Endothelial cell (in vitro differentiated cells): ENCODE data around the gene DDN. TPM values are rescaled to one million over a fixed set of nuclear protein-coding genes. Genes with fewer than 3 reads are reported as not detected.

Source experiments
- DNase-seq: peaks from one replicate; pipeline ENCODE4 v3.0.0; 2021; ENCODE audit warnings: low spot score
- H3K27ac Mint-ChIP-seq: one replicate; pipeline ENCODE4 v1.8.0; 2021; ENCODE audit warnings: mixed read lengths, inconsistent platforms; ENCODE audit not compliant: unreplicated experiment
- H3K27me3 Mint-ChIP-seq: one replicate; pipeline ENCODE4 v1.8.0; 2021; ENCODE audit warnings: mild to moderate bottlenecking, moderate library complexity, mixed read lengths, inconsistent platforms; ENCODE audit not compliant: unreplicated experiment
- H3K36me3 Mint-ChIP-seq: one replicate; pipeline ENCODE4 v1.8.0; 2021; ENCODE audit warnings: mild to moderate bottlenecking, low read depth, mixed read lengths, inconsistent platforms; ENCODE audit not compliant: unreplicated experiment
- H3K4me1 Mint-ChIP-seq: one replicate; pipeline ENCODE4 v1.8.0; 2021; ENCODE audit warnings: mild to moderate bottlenecking, mixed read lengths, inconsistent platforms; ENCODE audit not compliant: unreplicated experiment
- H3K4me3 Mint-ChIP-seq: one replicate; pipeline ENCODE4 v1.8.0; 2021; ENCODE audit warnings: mild to moderate bottlenecking, mixed read lengths, inconsistent platforms; ENCODE audit not compliant: unreplicated experiment
- H3K9me3 Mint-ChIP-seq: one replicate; pipeline ENCODE4 v1.8.0; 2021; ENCODE audit warnings: mixed read lengths, inconsistent platforms; ENCODE audit not compliant: unreplicated experiment
- CTCF ChIP-seq: fragments of 200-600 bp; sonication (generic); IDR thresholded peaks from one replicate; pipeline ENCODE4 v1.5.0; 2021; ENCODE audit warnings: antibody characterized with exemption; ENCODE audit not compliant: unreplicated experiment
- long read RNA-seq: library from polyadenylated mRNA; unstranded; transcript quantifications from one replicate; pipeline ENCODE4 v2.0.0, GENCODE V29; 2020; ENCODE audit not compliant: unreplicated experiment
- total RNA-seq: library from RNA; stranded (reverse); fragmentation: NEBNext Ultra II Directional; extraction: Animal tissue kit (Norgen Biotek cat#: 25700); gene quantifications from one replicate; pipeline ENCODE4 v1.2.1, GENCODE V29; 2021; ENCODE audit not compliant: unreplicated experiment

DDN gene
- 0.10 TPM for total RNA-seq
- long read RNA-seq = 0 reads

GRCh38 chr12:48999371-49000131, at the start of gene DDN:
Gene DDN, minus strand, starts transcription at chr12:48999375. Its CDS starts 88 bp downstream, at chr12:48999287.
- Mint-ChIP-seq H3K27ac (peak within 1 kb of the TSS; percentile 18), H3K27me3 (peaks cover 33% of the 10 kb centered on the region)
- no peak for DNase-seq

GRCh38 chr12:49048953-49049352, 49.8 kb upstream of the DDN start:
- DNase-seq = no peak
- H3K36me3 Mint-ChIP-seq = peaks cover 70% of the 10 kb centered on the region
- peaks cover 15% of the 10 kb centered on the region for H3K27me3 Mint-ChIP-seq
- peak overlapping the region; percentile 57 for H3K4me3 Mint-ChIP-seq
- H3K27ac Mint-ChIP-seq = no peak overlapping the region
- no peak for TF ChIP-seq CTCF
- no peaks in the 10 kb centered on the region for H3K9me3 Mint-ChIP-seq
- no peaks in the 10 kb centered on the region for H3K4me1 Mint-ChIP-seq

More at GRCh38 chr12:48999371-49000131, at the start of gene DDN:
- Mint-ChIP-seq H3K36me3 (peaks cover 23% of the 10 kb centered on the region), H3K4me1 (peaks cover 11% of the 10 kb centered on the region), H3K9me3 (no peaks in the 10 kb centered on the region), H3K4me3 (peak within 1 kb of the TSS; percentile 31)
- no peak for TF ChIP-seq CTCF

GRCh38 chr12:49046129-49046895, 47.1 kb upstream of the DDN start:
- Mint-ChIP-seq H3K27ac (no peak overlapping the region), H3K27me3 (peaks cover 13% of the 10 kb centered on the region)

DNA sequence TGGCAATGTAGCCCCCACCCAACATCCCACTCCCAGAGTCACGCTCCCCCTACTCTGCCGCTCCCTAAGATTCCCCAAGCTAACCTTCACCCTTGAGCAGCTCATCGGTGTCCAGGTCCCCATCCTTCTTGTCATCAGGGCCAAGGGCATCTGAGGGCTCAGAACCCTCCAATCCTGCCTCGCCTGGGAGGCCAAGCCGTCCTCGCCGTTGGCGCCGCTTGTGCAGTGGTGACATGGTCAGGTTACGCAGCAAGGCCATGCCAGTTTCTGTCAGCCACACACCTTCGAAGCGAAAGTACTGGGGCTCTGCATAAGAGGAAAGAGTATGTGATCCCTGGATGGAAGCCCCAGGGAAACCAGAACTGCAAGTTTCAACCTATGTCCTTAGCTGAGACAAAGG, 45.5 kb upstream of the DDN start:
- no peak for DNase-seq
- no peak for TF ChIP-seq CTCF
- Mint-ChIP-seq H3K27ac (no peak overlapping the region), H3K9me3 (no peaks in the 10 kb centered on the region), H3K4me3 (peak overlapping the region; percentile 69), H3K36me3 (peaks cover 62% of the 10 kb centered on the region), H3K4me1 (no peaks in the 10 kb centered on the region), H3K27me3 (peaks cover 12% of the 10 kb centered on the region)

More at GRCh38 chr12:49046129-49046895, 47.1 kb upstream of the DDN start:
- TF ChIP-seq CTCF = no peak
- DNase-seq = no peak
- Mint-ChIP-seq H3K36me3 (peaks cover 68% of the 10 kb centered on the region), H3K4me3 (no peak overlapping the region), H3K4me1 (no peaks in the 10 kb centered on the region), H3K9me3 (no peaks in the 10 kb centered on the region)
